ENCODE results near the gene BANF1. TPM values are rescaled to one million over a fixed set of nuclear protein-coding genes. Genes with fewer than 3 reads are reported as not detected.

The BANF1 gene
- polyA plus RNA-seq, 1 donor, result 120 TPM

GRCh38 chr11:66011239-66011784 is 9.0 kb downstream of the BANF1 start:
- no peak overlapping the region for H3K27ac ChIP-seq (ENCODE audit: low read length)
- no peak for DNase-seq
- no peaks in the 10 kb centered on the region for H3K4me1 ChIP-seq (ENCODE audit: control insufficient read depth, insufficient read depth, low read length)
- no CpG with 5 or more reads among the region's 14 CpGs for WGBS (ENCODE audit: insufficient coverage, low lambda C conversion rate)
- no peak overlapping the region for H3K4me3 ChIP-seq (ENCODE audit: low read length)
- H3K36me3 ChIP-seq (ENCODE audit: control insufficient read depth, insufficient read depth, low read length), result no peaks in the 10 kb centered on the region
- peaks cover 54% of the 10 kb centered on the region for H3K27me3 ChIP-seq (ENCODE audit: control insufficient read depth, insufficient read depth, low read length)
- H3K9me3 ChIP-seq (ENCODE audit: control insufficient read depth, low read depth, low read length), result no peaks in the 10 kb centered on the region

- H3K4me3 ChIP-seq (ENCODE audit: low read length), result no peak within 1 kb of the TSS
- no peaks in the 10 kb centered on the region for H3K4me1 ChIP-seq (ENCODE audit: control insufficient read depth, insufficient read depth, low read length)
- WGBS (ENCODE audit: insufficient coverage, low lambda C conversion rate), result no CpG with 5 or more reads among the region's 61 CpGs
- H3K27me3 ChIP-seq (ENCODE audit: control insufficient read depth, insufficient read depth, low read length), result peaks cover 54% of the 10 kb centered on the region
- H3K9me3 ChIP-seq (ENCODE audit: control insufficient read depth, low read depth, low read length), result no peaks in the 10 kb centered on the region
- DNase-seq, result no peak
- no peak within 1 kb of the TSS for H3K27ac ChIP-seq (ENCODE audit: low read length)
- H3K36me3 ChIP-seq (ENCODE audit: control insufficient read depth, insufficient read depth, low read length), result no peaks in the 10 kb centered on the region
These were observed 9.5 kb downstream of the BANF1 start, which contains the start of gene CST6 for GRCh38 chr11:66011785-66012303. Gene CST6, plus strand, starts transcription at chr11:66012008. Its CDS starts 37 bp downstream, at chr11:66012045.

GRCh38 chr11:66012371-66012945 is 10.2 kb downstream of the BANF1 start:
- H3K4me3 ChIP-seq (ENCODE audit: low read length), result no peak overlapping the region
- no peaks in the 10 kb centered on the region for H3K9me3 ChIP-seq (ENCODE audit: control insufficient read depth, low read depth, low read length)
- DNase-seq, result no peak
- peaks cover 54% of the 10 kb centered on the region for H3K27me3 ChIP-seq (ENCODE audit: control insufficient read depth, insufficient read depth, low read length)
- no peaks in the 10 kb centered on the region for H3K4me1 ChIP-seq (ENCODE audit: control insufficient read depth, insufficient read depth, low read length)
- no CpG with 5 or more reads among the region's 12 CpGs for WGBS (ENCODE audit: insufficient coverage, low lambda C conversion rate)
- no peaks in the 10 kb centered on the region for H3K36me3 ChIP-seq (ENCODE audit: control insufficient read depth, insufficient read depth, low read length)
- H3K27ac ChIP-seq (ENCODE audit: low read length), result no peak overlapping the region

GRCh38 chr11:66012946-66013761 is 10.9 kb downstream of the BANF1 start:
- WGBS (ENCODE audit: insufficient coverage, low lambda C conversion rate), result no CpG with 5 or more reads among the region's 12 CpGs
- Histone ChIP-seq H3K27ac (ENCODE audit: low read length) (no peak overlapping the region), H3K4me1 (ENCODE audit: control insufficient read depth, insufficient read depth, low read length) (no peaks in the 10 kb centered on the region), H3K9me3 (ENCODE audit: control insufficient read depth, low read depth, low read length) (no peaks in the 10 kb centered on the region), H3K36me3 (ENCODE audit: control insufficient read depth, insufficient read depth, low read length) (no peaks in the 10 kb centered on the region), H3K4me3 (ENCODE audit: low read length) (no peak overlapping the region), H3K27me3 (ENCODE audit: control insufficient read depth, insufficient read depth, low read length) (peaks cover 52% of the 10 kb centered on the region)
- DNase-seq, result no peak

- 60% methylated on average over 1 of the region's 7 CpGs for WGBS (ENCODE audit: insufficient coverage, low lambda C conversion rate)
- Histone ChIP-seq H3K36me3 (ENCODE audit: control insufficient read depth, insufficient read depth, low read length) (no peaks in the 10 kb centered on the region), H3K27ac (ENCODE audit: low read length) (no peak overlapping the region), H3K27me3 (ENCODE audit: control insufficient read depth, insufficient read depth, low read length) (peaks cover 47% of the 10 kb centered on the region), H3K4me1 (ENCODE audit: control insufficient read depth, insufficient read depth, low read length) (no peaks in the 10 kb centered on the region), H3K9me3 (ENCODE audit: control insufficient read depth, low read depth, low read length) (no peaks in the 10 kb centered on the region), H3K4me3 (ENCODE audit: low read length) (no peak overlapping the region)
- DNase-seq, result no peak
These were observed 11.4 kb downstream of the BANF1 start for GRCh38 chr11:66013762-66014100.

- H3K27ac ChIP-seq (ENCODE audit: low read length), result no peak overlapping the region
- H3K36me3 ChIP-seq (ENCODE audit: control insufficient read depth, insufficient read depth, low read length), result no peaks in the 10 kb centered on the region
- H3K4me3 ChIP-seq (ENCODE audit: low read length), result no peak overlapping the region
- H3K27me3 ChIP-seq (ENCODE audit: control insufficient read depth, insufficient read depth, low read length), result peaks cover 40% of the 10 kb centered on the region
- H3K4me1 ChIP-seq (ENCODE audit: control insufficient read depth, insufficient read depth, low read length), result no peaks in the 10 kb centered on the region
- WGBS (ENCODE audit: insufficient coverage, low lambda C conversion rate), result no CpG with 5 or more reads among the region's 6 CpGs
- no peaks in the 10 kb centered on the region for H3K9me3 ChIP-seq (ENCODE audit: control insufficient read depth, low read depth, low read length)
- DNase-seq, result no peak
These were observed 12.6 kb downstream of the BANF1 start for GRCh38 chr11:66014804-66015453.

- WGBS (ENCODE audit: insufficient coverage, low lambda C conversion rate), result no CpG with 5 or more reads among the region's 7 CpGs
- no peak for DNase-seq
- no peaks in the 10 kb centered on the region for H3K36me3 ChIP-seq (ENCODE audit: control insufficient read depth, insufficient read depth, low read length)
- no peak overlapping the region for H3K27ac ChIP-seq (ENCODE audit: low read length)
- H3K4me1 ChIP-seq (ENCODE audit: control insufficient read depth, insufficient read depth, low read length), result no peaks in the 10 kb centered on the region
- H3K27me3 ChIP-seq (ENCODE audit: control insufficient read depth, insufficient read depth, low read length), result peaks cover 35% of the 10 kb centered on the region
- no peaks in the 10 kb centered on the region for H3K9me3 ChIP-seq (ENCODE audit: control insufficient read depth, low read depth, low read length)
- no peak overlapping the region for H3K4me3 ChIP-seq (ENCODE audit: low read length)
These were observed 13.2 kb downstream of the BANF1 start for GRCh38 chr11:66015454-66015881.

GRCh38 chr11:66015936-66016792 is 13.9 kb downstream of the BANF1 start:
- WGBS (ENCODE audit: insufficient coverage, low lambda C conversion rate), result no CpG with 5 or more reads among the region's 18 CpGs
- H3K4me3 ChIP-seq (ENCODE audit: low read length), result no peak overlapping the region
- no peaks in the 10 kb centered on the region for H3K36me3 ChIP-seq (ENCODE audit: control insufficient read depth, insufficient read depth, low read length)
- peaks cover 28% of the 10 kb centered on the region for H3K27me3 ChIP-seq (ENCODE audit: control insufficient read depth, insufficient read depth, low read length)
- H3K4me1 ChIP-seq (ENCODE audit: control insufficient read depth, insufficient read depth, low read length), result no peaks in the 10 kb centered on the region
- H3K27ac ChIP-seq (ENCODE audit: low read length), result no peak overlapping the region
- no peak for DNase-seq
- H3K9me3 ChIP-seq (ENCODE audit: control insufficient read depth, low read depth, low read length), result no peaks in the 10 kb centered on the region

GRCh38 chr11:66016793-66017177 is 14.5 kb downstream of the BANF1 start:
- no peaks in the 10 kb centered on the region for H3K36me3 ChIP-seq (ENCODE audit: control insufficient read depth, insufficient read depth, low read length)
- no peak overlapping the region for H3K27ac ChIP-seq (ENCODE audit: low read length)
- peaks cover 24% of the 10 kb centered on the region for H3K27me3 ChIP-seq (ENCODE audit: control insufficient read depth, insufficient read depth, low read length)
- no peaks in the 10 kb centered on the region for H3K4me1 ChIP-seq (ENCODE audit: control insufficient read depth, insufficient read depth, low read length)
- no peak overlapping the region for H3K4me3 ChIP-seq (ENCODE audit: low read length)
- DNase-seq, result no peak
- no peaks in the 10 kb centered on the region for H3K9me3 ChIP-seq (ENCODE audit: control insufficient read depth, low read depth, low read length)
- no CpG with 5 or more reads among the region's 10 CpGs for WGBS (ENCODE audit: insufficient coverage, low lambda C conversion rate)

All from large intestine (tissue), 3 donors.